NT2/D1 (cell line): ENCODE data around the gene SIGLEC11.

Source experiments
- DNase-seq: peaks from one replicate; pipeline ENCODE4 v3.0.0-alpha.2; 2011; ENCODE audit warnings: low read depth, low spot score
- H3K27me3 ChIP-seq: 2 replicates; pipeline ENCODE4 v1.6.0; 2011; ENCODE audit warnings: mild to moderate bottlenecking; ENCODE audit not compliant: insufficient read length, insufficient read depth
- H3K36me3 ChIP-seq: 2 replicates; pipeline ENCODE4 v1.6.1; 2011; ENCODE audit warnings: mild to moderate bottlenecking, low read length, mixed read lengths; ENCODE audit not compliant: insufficient read depth, insufficient read length
- H3K4me1 ChIP-seq: 2 replicates; pipeline ENCODE4 v1.5.1; 2011; ENCODE audit not compliant: insufficient read depth, insufficient read length
- H3K4me3 ChIP-seq: 2 replicates; pipeline ENCODE4 v1.5.1; 2011; ENCODE audit warnings: low read depth; ENCODE audit not compliant: insufficient read length
- H3K9ac ChIP-seq: 2 replicates; pipeline ENCODE4 v1.6.0; 2011; ENCODE audit warnings: low read depth; ENCODE audit not compliant: insufficient read length
- H3K9me3 ChIP-seq: 2 replicates; pipeline ENCODE4 v1.5.1; 2011; ENCODE audit warnings: mild to moderate bottlenecking, low read length; ENCODE audit not compliant: insufficient read depth
- SUZ12 ChIP-seq: IDR thresholded peaks from 2 replicates; pipeline ENCODE4 v1.6.1; 2011; ENCODE audit not compliant: insufficient read length, insufficient read depth; ENCODE audit errors: extremely low read depth
- YY1 ChIP-seq: IDR thresholded peaks from 2 replicates; pipeline ENCODE4 v1.6.1; 2011; ENCODE audit not compliant: insufficient read length, insufficient read depth
- ZNF274 ChIP-seq: IDR thresholded peaks from 2 replicates; pipeline ENCODE4 v1.6.1; 2011; ENCODE audit warnings: mild to moderate bottlenecking, low read depth, low read length

Gene SIGLEC11

DNA sequence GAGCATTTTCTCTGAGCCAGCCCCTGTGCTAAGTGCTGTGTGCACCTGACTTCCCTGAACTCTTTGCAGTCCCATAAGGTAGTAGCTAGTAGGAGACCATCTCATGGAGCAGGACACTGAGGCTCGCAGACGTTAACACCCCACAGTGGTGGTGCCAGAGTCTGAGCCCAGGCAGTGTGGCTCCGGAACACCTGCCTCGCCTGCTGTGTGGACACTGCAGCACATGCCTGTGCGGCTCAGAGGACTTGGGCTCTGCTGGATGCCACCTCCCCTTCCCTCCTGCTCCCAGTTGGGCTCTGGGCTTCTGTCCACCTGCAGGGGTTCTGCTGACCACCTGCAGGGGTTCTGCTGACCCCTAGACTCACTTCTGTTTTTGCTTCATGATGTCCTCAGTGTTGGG is 27.0 kb upstream of the SIGLEC11 start:
- TF ChIP-seq ZNF274 (no peak), SUZ12 (no peak), YY1 (no peak)
- Histone ChIP-seq H3K27me3 (no peaks in the 10 kb centered on the region), H3K9ac (no peak overlapping the region), H3K4me1 (peaks cover 2% of the 10 kb centered on the region), H3K4me3 (no peak overlapping the region), H3K36me3 (peaks cover 45% of the 10 kb centered on the region), H3K9me3 (no peaks in the 10 kb centered on the region)
- DNase-seq = no peak

DNA sequence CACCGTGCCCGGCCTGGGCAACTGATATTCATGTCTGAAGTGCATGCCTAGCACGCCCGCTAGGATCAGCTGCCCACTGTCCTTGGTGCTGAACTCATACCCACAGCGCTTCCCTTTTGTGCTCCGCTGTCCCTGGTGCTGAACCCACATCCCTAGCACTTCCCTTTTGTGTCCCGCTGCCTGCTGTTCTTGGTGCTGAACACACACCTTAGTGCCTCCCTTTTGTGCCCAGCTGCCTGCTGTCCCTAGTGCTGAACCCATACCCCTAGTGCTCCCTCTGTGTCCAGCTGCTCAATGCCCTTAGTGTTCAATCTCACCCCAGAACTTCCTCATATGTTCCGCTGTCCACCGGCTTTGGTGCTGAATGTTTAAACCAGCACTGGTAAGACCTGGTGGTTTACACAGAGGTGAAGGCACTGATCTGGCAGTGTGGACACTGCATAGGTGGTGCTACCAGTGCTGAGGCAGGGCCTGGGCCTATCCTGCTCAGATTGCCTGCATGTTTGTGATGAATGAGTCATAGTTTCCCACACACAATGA is 26.3 kb upstream of the SIGLEC11 start:
- TF ChIP-seq YY1 (no peak), ZNF274 (no peak), SUZ12 (no peak)
- Histone ChIP-seq H3K4me1 (peaks cover 2% of the 10 kb centered on the region), H3K27me3 (no peaks in the 10 kb centered on the region), H3K9ac (no peak overlapping the region), H3K4me3 (no peak overlapping the region), H3K9me3 (no peaks in the 10 kb centered on the region), H3K36me3 (peaks cover 37% of the 10 kb centered on the region)
- DNase-seq = peak; percentile 84

DNA sequence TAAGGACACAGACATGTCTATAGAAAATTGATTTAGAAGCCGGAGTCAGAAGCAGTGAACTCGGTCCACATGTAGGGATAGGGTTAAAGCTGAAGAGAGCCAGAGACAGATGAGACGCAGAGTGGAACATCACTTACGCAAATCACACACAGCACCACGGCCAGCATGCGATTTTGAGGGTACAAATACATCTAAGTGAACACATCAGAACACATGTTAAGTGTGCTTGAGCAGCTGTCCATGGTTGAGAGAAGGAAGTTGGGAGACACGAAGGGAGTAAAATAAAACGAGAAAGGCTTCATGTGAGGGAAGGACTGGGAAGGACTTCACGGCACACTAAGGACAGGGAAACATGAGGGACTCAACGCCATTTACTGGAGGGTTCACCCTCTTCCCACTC is 25.4 kb upstream of the SIGLEC11 start:
- Histone ChIP-seq H3K27me3 (no peaks in the 10 kb centered on the region), H3K9ac (no peak overlapping the region), H3K9me3 (no peaks in the 10 kb centered on the region), H3K36me3 (peaks cover 36% of the 10 kb centered on the region), H3K4me3 (no peak overlapping the region), H3K4me1 (peaks cover 2% of the 10 kb centered on the region)
- TF ChIP-seq ZNF274 = no peak
- no peak for TF ChIP-seq SUZ12
- no peak for TF ChIP-seq YY1
- DNase-seq = no peak

DNA sequence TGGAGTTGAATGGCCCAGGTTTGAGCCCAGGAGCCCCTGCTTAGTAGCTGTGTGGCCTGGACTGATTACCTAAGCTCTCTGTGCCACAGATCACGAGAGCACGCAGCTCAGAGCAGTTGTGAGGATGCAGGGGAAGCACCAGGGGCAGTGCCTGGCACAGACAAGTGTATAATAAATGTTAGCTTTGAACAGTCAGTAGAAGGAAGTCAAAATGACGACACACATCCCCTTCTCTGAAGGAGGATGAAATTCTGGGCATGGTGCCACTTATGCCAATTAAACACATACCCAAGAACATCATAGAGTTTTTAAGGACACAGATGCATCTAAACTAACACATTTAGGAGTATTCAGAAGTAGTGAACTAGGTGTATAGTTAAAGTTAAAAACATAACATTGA is 24.9 kb upstream of the SIGLEC11 start:
- H3K27me3 ChIP-seq = no peaks in the 10 kb centered on the region
- H3K4me1 ChIP-seq = peaks cover 2% of the 10 kb centered on the region
- H3K4me3 ChIP-seq = no peak overlapping the region
- TF ChIP-seq ZNF274 (no peak), SUZ12 (no peak), YY1 (no peak)
- no peak overlapping the region for H3K9ac ChIP-seq
- peaks cover 33% of the 10 kb centered on the region for H3K36me3 ChIP-seq
- H3K9me3 ChIP-seq = no peaks in the 10 kb centered on the region
- DNase-seq = no peak

DNA sequence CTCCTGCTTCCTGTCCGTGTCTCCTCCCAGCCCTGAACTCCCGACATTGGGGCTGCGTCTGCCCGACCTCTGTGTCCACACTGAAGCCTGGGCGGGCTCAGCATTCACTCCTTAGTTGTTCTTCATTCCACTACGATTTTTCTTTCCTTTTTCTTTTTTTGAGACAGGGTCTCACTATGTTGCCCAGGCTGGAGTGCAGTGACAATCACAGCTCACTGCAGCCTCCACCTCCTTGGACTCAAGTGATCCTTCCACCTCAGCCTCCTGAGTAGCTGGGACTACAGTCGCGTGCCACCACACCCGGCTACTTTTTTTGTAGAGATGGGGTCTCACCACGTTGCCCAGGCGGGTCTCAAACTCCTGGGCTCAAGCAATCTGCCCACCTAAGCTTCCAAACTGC is 23.5 kb upstream of the SIGLEC11 start:
- Histone ChIP-seq H3K36me3 (peaks cover 32% of the 10 kb centered on the region), H3K4me1 (peaks cover 2% of the 10 kb centered on the region), H3K9me3 (no peaks in the 10 kb centered on the region), H3K9ac (no peak overlapping the region), H3K4me3 (no peak overlapping the region), H3K27me3 (no peaks in the 10 kb centered on the region)
- no peak for DNase-seq
- TF ChIP-seq ZNF274 (no peak), YY1 (no peak), SUZ12 (no peak)

DNA sequence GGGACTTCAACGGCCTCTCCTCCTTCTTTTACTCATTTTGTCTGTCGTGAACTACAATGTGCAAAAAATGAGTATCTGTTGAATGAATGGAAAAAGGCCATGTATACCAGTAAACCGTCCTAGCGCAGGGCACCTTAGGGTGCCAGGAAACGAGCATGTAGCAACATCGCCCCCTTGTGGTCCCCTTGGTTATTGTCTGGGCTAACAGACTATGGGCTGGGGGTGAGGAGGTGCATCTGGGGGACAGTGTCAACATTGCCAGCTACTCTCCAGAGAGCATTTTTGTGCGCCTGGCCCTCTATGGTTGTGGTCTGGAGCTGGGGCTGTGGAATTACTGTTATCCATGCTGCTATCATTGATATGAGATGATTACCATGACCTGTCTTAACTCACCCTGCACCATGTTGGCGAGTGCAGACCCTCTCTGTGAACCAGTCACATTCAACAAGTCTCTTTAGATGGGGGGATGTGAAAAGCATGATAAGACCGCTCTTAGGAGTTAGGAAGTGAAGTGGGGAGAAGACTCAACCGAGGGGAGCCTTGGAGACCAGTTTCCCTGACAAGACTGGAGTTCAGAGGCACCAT is 22.8 kb upstream of the SIGLEC11 start:
- Histone ChIP-seq H3K36me3 (peaks cover 29% of the 10 kb centered on the region), H3K27me3 (no peaks in the 10 kb centered on the region), H3K4me1 (peaks cover 2% of the 10 kb centered on the region), H3K9ac (no peak overlapping the region), H3K9me3 (no peaks in the 10 kb centered on the region), H3K4me3 (no peak overlapping the region)
- no peak for TF ChIP-seq YY1
- TF ChIP-seq ZNF274 = no peak
- no peak for TF ChIP-seq SUZ12
- DNase-seq = peak; percentile 1

DNA sequence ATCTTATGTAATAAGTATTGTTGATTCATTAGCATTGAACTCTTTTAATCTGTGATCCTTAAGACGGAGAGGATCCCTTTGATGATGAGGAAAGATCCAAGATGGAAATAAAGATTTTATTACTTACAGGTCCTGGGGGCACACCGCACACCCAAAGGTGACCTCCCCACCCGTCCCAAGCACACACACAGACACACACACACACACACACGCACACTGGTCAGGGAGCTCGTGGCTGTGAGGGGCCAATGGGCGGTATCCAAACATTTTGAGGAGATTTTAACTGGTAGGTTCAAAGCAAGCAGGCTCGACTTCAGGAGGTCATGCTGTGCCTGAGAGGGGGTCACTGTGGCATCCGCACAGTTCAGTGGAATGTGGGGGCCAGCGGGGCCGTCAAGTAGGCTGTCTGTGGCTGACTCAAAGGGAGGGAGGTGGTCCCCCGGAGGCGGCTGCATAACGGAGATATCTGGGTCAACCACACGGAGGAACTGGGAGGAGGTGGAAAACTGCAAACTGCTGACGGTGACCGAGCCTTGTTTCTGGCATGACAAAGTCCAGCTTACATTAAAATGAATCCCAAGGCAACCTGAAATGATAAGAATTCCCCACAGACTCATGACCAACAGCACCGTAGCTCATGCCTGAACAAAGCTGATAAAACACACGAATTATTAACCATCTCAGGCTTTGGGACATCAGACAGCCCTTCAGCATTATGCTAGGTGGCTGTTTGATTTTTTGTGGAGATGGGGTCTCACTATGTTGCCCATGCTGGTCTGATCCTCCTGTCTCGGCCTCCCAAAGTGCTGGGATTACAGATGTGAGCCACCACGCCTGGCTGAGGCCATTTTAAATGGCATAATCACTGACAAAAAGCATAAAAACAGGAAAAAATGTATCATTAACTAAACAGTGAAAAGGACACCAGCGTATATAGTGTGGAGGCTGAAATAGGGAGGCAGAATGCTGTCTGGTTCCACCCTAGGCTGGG is 20.9 kb upstream of the SIGLEC11 start:
- H3K27me3 ChIP-seq = no peaks in the 10 kb centered on the region
- no peak overlapping the region for H3K9ac ChIP-seq
- H3K4me3 ChIP-seq = no peak overlapping the region
- no peak for DNase-seq
- H3K4me1 ChIP-seq = no peaks in the 10 kb centered on the region
- H3K36me3 ChIP-seq = peaks cover 22% of the 10 kb centered on the region
- H3K9me3 ChIP-seq = no peaks in the 10 kb centered on the region
- TF ChIP-seq ZNF274 = no peak
- no peak for TF ChIP-seq SUZ12
- no peak for TF ChIP-seq YY1
